NCI-H2029 (cell line): ENCODE data around the gene UBA3.

Source experiments
- DNase-seq: peaks from one replicate; lab custom pipeline; 2025; lab: John Stamatoyannopoulos, UW

Gene UBA3

GRCh38 chr3:69097407-69098086, 17.4 kb upstream of the UBA3 start:
- DNase-seq = no peak

- DNase-seq = no peak
These were observed 16.1 kb upstream of the UBA3 start for GRCh38 chr3:69096299-69096698.

- no peak for DNase-seq
These were observed 15.5 kb upstream of the UBA3 start for GRCh38 chr3:69095636-69096035.

- DNase-seq = no peak
These were observed 14.5 kb upstream of the UBA3 start for GRCh38 chr3:69094467-69095205.

- DNase-seq = no peak
These were observed 11.9 kb upstream of the UBA3 start for GRCh38 chr3:69092030-69092516.

- no peak for DNase-seq
These were observed 11.3 kb upstream of the UBA3 start for GRCh38 chr3:69091389-69092029.

- DNase-seq = no peak
These were observed 9.9 kb upstream of the UBA3 start for GRCh38 chr3:69090021-69090420.

- DNase-seq = no peak
These were observed 7.9 kb upstream of the UBA3 start for GRCh38 chr3:69088063-69088462.

- no peak for DNase-seq
These were observed 7.0 kb upstream of the UBA3 start for GRCh38 chr3:69087030-69087791.

- peak; percentile 27 for DNase-seq
These were observed 5.9 kb upstream of the UBA3 start for GRCh38 chr3:69085833-69086722.

- no peak for DNase-seq
These were observed 5.1 kb upstream of the UBA3 start for GRCh38 chr3:69085168-69085832.

GRCh38 chr3:69084326-69085167, 4.4 kb upstream of the UBA3 start, which contains the start of gene ARL6IP5:
ARL6IP5 (plus strand) TSS chr3:69084937; CDS start chr3:69085048, 111 bp downstream.
- peak; percentile 76 for DNase-seq

GRCh38 chr3:69082805-69083204, 2.6 kb upstream of the UBA3 start:
- DNase-seq = no peak

- DNase-seq = no peak
These were observed 2.2 kb upstream of the UBA3 start for GRCh38 chr3:69082361-69082760.

- no peak for DNase-seq
These were observed 1.6 kb upstream of the UBA3 start for GRCh38 chr3:69081583-69082262.

GRCh38 chr3:69079269-69080159, 651 bp downstream of the UBA3 start:
- DNase-seq = no peak

- no peak for DNase-seq
These were observed 7.2 kb downstream of the UBA3 start for GRCh38 chr3:69072928-69073327.

- no peak for DNase-seq
These were observed 14.0 kb downstream of the UBA3 start for GRCh38 chr3:69066121-69066520.
